ENCODE measurements around the gene POGZ. TPM values are rescaled to one million over a fixed set of nuclear protein-coding genes. Genes with fewer than 3 reads are reported as not detected.

POGZ gene
- total RNA-seq, 1 experiment from 2014 or later: 27.6 TPM

GRCh38 chr1:151372058-151372934 lies 87.0 kb downstream of the POGZ start, which contains the start of gene SELENBP1:
TSS of gene SELENBP1 (minus strand) at chr1:151372705. CDS start at chr1:151372641, 64 bp downstream.
- no peak for DNase-seq (ENCODE audit: low read depth)

GRCh38 chr1:151371370-151372057 lies 87.8 kb downstream of the POGZ start:
- DNase-seq (ENCODE audit: low read depth): no peak

DNA sequence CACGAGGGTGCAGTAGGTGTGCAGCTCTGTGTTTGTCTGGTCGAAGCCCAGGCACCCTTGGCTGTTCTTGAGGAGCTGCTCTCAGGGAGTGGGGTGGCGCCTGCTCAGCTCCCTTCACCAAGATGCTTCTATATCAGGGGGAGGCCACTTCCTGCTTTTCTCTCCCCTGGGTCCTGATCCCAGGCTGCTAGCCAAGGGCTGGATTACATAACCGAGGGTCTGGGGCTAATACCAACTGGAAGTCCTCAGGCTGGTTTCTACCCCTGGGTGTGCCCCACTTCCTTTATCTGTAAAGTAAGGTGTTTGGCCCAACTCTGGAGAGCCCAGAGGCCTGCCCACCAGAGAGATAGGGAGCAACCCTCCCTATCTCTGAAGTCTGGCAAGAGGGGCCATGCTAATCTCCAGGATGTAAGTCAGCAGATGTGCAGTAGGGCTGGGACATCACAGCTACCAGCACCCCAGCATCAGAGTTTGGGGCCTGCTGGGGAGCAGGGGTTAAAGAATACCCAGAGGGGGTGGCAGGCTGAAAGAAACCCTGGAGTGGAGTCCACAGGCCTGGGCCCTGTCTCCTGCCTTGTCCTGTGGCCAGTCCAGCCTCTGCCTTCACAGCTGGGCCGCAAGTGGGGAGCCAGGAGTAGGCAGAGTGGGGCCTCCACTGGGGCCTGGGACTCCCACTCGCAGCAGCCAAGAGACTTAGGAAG lies 88.9 kb downstream of the POGZ start:
- DNase-seq (ENCODE audit: low read depth): no peak

DNA sequence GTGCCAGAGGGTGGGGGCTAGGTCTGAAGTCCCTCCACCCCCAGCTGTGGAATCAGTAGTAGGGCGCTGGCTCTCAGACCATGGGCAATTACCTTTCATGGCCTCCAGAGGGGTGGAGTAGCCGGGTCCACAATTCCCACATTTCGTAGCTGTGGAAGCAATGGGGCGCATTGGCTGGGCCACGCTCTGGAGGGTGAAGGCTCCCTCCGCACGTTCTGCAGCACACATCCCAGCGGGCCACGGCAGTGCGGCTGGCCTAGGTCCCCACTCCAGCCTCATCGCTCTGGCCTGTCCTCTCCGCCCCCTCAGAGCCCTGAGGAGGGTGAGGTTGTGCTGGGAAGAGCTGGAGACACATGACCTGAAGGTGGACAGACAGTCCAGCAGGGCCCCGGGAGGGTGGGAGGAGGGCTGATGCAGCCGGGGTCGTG lies 89.7 kb downstream of the POGZ start:
- no peak for DNase-seq (ENCODE audit: low read depth)

DNA sequence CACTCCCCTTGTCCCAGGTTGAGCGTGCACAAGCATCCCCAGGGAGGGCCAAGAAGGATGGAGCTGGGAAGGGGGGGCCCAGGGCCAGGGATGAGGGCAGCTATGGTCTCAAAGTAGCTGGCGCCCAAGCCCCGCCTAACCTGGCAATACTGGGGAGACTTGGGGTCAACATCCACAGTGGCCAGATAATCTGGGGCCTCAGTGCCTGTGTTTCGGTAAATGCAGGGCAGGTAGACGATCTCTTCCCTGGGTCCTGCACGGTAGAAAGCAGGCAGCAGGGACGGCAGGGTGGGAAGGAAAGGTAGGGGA lies 90.0 kb downstream of the POGZ start:
- DNase-seq (ENCODE audit: low read depth): no peak

DNA sequence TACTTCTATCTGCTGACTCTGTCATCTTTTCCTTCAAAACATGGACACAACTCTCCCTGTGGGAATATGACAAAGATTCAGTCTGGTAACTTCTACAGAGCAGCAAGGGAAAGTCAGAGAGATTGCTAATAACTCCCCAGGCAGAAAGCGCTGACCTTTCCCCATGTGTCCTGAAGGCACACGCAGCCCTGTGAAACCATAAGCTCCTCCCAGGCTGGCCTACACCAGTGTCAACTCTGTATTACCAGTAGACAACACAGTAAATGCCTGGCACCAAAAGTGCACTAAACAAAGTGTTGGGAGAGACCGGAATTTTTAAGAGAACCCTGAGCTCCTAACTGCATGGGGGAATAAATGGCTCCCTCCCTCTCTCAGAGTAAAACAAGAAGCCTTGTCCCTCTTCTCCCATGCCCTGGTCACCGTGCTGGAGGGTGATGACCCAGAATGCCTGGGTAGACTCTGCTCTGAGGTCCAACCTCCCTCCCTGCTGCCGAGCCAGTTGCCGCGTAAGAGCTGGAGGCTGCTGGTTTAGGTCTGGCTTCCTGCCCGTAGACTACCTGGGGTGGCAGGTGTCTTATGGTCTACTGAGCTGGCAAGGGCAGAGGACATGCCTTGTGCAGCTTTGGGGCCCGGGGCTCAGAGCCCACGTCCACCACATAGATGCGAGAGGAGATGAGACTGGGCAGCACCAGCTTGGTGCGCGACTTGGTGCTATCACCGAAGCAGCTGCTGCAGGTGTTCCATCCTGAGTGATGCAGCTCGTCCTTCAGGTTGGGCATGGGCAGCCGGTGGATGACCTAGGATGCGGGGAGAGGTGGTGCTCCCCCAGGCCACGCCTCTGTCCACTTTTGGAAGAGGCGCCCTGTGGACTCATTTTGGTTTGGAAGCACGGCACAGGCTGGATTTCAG lies 90.6 kb downstream of the POGZ start:
- DNase-seq (ENCODE audit: low read depth): no peak

GRCh38 chr1:151367658-151368392 lies 91.5 kb downstream of the POGZ start:
- no peak for DNase-seq (ENCODE audit: low read depth)

DNA sequence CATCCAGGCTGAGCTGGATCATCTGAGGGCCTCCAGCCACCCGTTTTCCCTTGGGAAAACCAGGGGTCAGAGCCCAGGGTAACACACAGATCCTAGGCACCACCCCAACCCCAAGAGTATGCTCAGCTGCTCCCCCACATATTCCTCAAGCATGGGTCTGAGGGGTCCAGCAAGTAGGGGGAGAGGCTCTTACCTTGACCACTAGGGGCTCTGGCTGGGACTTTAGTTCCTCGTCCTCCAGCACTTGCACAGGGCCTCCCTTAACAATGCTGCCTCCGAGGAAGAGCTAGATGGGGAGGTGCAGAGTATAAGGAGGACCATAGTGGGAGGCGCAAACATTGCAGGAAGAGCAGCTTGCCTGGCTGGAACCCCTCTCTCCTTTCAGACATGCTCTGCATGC lies 94.3 kb downstream of the POGZ start:
- no peak for DNase-seq (ENCODE audit: low read depth)

- no peak for DNase-seq (ENCODE audit: low read depth)
These were observed 96.8 kb downstream of the POGZ start for GRCh38 chr1:151362308-151363155.

- DNase-seq (ENCODE audit: low read depth): no peak
These were observed 97.4 kb downstream of the POGZ start for GRCh38 chr1:151361883-151362282.

- no peak for DNase-seq (ENCODE audit: low read depth)
These were observed 102.6 kb downstream of the POGZ start for GRCh38 chr1:151356696-151357095.

Small RNA genes within 50 kb of the gene (small RNA-seq; reads per million reads assigned to genes)
- gene RNY4P25: not detected

Other genes starting within 250 kb of the POGZ start
- gene PSMD4, start 204.8 kb downstream of the POGZ start, total RNA-seq (2014; rRNA removed; shearing (Covaris generic)): 233 and 234 TPM in 2 replicates
- gene ZNF687, start 177.2 kb downstream of the POGZ start, total RNA-seq (2014; rRNA removed; shearing (Covaris generic)): 17.6 and 22.2 TPM in 2 replicates
- 37.8 and 50.0 TPM in 2 replicates for gene PI4KB, start 132.1 kb downstream of the POGZ start, total RNA-seq (2014; rRNA removed; shearing (Covaris generic))
- 34.8 and 46.4 TPM in 2 replicates for gene RFX5, start 112.2 kb downstream of the POGZ start, total RNA-seq (2014; rRNA removed; shearing (Covaris generic))
- not detected in 2 replicates for gene SELENBP1, start 86.8 kb downstream of the POGZ start, total RNA-seq (2014; rRNA removed; shearing (Covaris generic))
- gene PSMB4, start 59.9 kb downstream of the POGZ start, total RNA-seq (2014; rRNA removed; shearing (Covaris generic)): 526 and 564 TPM in 2 replicates
- 1.6 and 2.4 TPM in 2 replicates for gene CGN, start 51.9 kb upstream of the POGZ start, total RNA-seq (2014; rRNA removed; shearing (Covaris generic))
- gene TUFT1, start 80.8 kb upstream of the POGZ start, total RNA-seq (2014; rRNA removed; shearing (Covaris generic)): 7.2 and 9.3 TPM in 2 replicates
- 15.2 and 21.1 TPM in 2 replicates for gene SNX27, start 152.6 kb upstream of the POGZ start, total RNA-seq (2014; rRNA removed; shearing (Covaris generic))